ENCODE data around the gene TCL1B.

GRCh38 chr14:95663226-95663797, 22.9 kb upstream of the TCL1B start:
- TF ChIP-seq SMC3 (IDR thresholded peaks at IDR 0.05; ENCODE audit: low read depth, low read length) = no peak
- TF ChIP-seq, protein P1, sequence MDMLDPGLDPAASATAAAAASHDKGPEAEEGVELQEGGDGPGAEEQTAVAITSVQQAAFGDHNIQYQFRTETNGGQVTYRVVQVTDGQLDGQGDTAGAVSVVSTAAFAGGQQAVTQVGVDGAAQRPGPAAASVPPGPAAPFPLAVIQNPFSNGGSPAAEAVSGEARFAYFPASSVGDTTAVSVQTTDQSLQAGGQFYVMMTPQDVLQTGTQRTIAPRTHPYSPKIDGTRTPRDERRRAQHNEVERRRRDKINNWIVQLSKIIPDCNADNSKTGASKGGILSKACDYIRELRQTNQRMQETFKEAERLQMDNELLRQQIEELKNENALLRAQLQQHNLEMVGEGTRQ (IDR thresholded peaks at IDR 0.05; ENCODE audit: low read depth, low read length) = no peak
- TF ChIP-seq, protein P2, sequence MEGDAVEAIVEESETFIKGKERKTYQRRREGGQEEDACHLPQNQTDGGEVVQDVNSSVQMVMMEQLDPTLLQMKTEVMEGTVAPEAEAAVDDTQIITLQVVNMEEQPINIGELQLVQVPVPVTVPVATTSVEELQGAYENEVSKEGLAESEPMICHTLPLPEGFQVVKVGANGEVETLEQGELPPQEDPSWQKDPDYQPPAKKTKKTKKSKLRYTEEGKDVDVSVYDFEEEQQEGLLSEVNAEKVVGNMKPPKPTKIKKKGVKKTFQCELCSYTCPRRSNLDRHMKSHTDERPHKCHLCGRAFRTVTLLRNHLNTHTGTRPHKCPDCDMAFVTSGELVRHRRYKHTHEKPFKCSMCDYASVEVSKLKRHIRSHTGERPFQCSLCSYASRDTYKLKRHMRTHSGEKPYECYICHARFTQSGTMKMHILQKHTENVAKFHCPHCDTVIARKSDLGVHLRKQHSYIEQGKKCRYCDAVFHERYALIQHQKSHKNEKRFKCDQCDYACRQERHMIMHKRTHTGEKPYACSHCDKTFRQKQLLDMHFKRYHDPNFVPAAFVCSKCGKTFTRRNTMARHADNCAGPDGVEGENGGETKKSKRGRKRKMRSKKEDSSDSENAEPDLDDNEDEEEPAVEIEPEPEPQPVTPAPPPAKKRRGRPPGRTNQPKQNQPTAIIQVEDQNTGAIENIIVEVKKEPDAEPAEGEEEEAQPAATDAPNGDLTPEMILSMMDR (conservative IDR thresholded peaks at IDR 0.05; ENCODE audit: low read depth, low read length) = no peak

All from IMR-90 (cell line).